Tibial artery (tissue), 4 donors: Measurements from ENCODE around the gene ROCK2.

ENCODE experiments used
- DNase-seq, 2 donors: peaks; one replicate each; pipeline ENCODE4 v3.0.0-alpha.2; 2019
- H3K27ac ChIP-seq, 2 donors: fragments of 200-600 bp; sonication (generic) in 1 of 2; 1 replicate in 1 of 2; 2 replicates in 1 of 2; pipeline ENCODE4 v1.5.1; 2018 to 2019; ENCODE audit warnings: mild to moderate bottlenecking in 1 of 2
- H3K27me3 ChIP-seq, 2 donors: fragments of 200-600 bp; sonication (generic) in 1 of 2; one replicate each; pipeline versions ENCODE4 v1.5.1 to v1.6.0; 2016 to 2019
- H3K36me3 ChIP-seq, 3 donors: fragments of 200-600 bp; sonication (generic) in 2 of 3; one replicate each; pipeline ENCODE4 v1.5.1; 2016 to 2019; ENCODE audit warnings: mild to moderate bottlenecking in 2 of 3
- H3K4me1 ChIP-seq, 4 donors: fragments of 200-600 bp; sonication (generic) in 2 of 4; 1 replicate in 3 of 4; 2 replicates in 1 of 4; pipeline ENCODE4 v1.5.1; 2016 to 2019
- H3K4me3 ChIP-seq, 2 donors: fragments of 200-600 bp; sonication (generic) in 1 of 2; 1 replicate in 1 of 2; 2 replicates in 1 of 2; pipeline ENCODE4 v1.5.1; 2018 to 2019; ENCODE audit warnings: mild to moderate bottlenecking in 2 of 2
- H3K9me3 ChIP-seq, 3 donors: fragments of 200-600 bp; sonication (generic) in 1 of 3; one replicate each; pipeline ENCODE4 v1.5.1; 2016 to 2019
- CTCF ChIP-seq, 2 experiments: fragments of 200-600 bp in 1 of 2; fragments of 450-650 bp in 1 of 2; IDR thresholded peaks; one replicate each; pipeline ENCODE4 v1.5.1; 2017 to 2019; ENCODE audit warnings: antibody characterized with exemption in 2 of 2, mild to moderate bottlenecking in 1 of 2, moderate library complexity in 1 of 2
- intact Hi-C: fragments of 100-400 bp; cut with DNase I; formaldehyde crosslinking; loops from one replicate; pipeline ENCODE4 v1.15.0; 2023; ENCODE audit warnings: low total_unique reads

Gene ROCK2

GRCh38 chr2:11279398-11279797 is 65.0 kb downstream of the ROCK2 start:
- H3K9me3 ChIP-seq = no peaks in the 10 kb centered on the region
- no peak for DNase-seq
- no peak overlapping the region for H3K4me3 ChIP-seq
- H3K36me3 ChIP-seq = peaks cover 8 to 15% (median 10%) of the 10 kb centered on the region in 3 donors
- no peaks in the 10 kb centered on the region for H3K27me3 ChIP-seq
- no peak overlapping the region for H3K27ac ChIP-seq
- peaks cover 0 to 15% (median 0%) of the 10 kb centered on the region in 4 donors for H3K4me1 ChIP-seq
- intact Hi-C loops = no loop called here
- TF ChIP-seq CTCF (IDR thresholded peaks at IDR 0.05) = no peak

- peaks cover 0 to 15% (median 0%) of the 10 kb centered on the region in 4 donors for H3K4me1 ChIP-seq
- no peak for DNase-seq
- H3K36me3 ChIP-seq = peaks cover 0 to 5% (median 0%) of the 10 kb centered on the region in 3 donors
- no peak overlapping the region for H3K4me3 ChIP-seq
- H3K27me3 ChIP-seq = no peaks in the 10 kb centered on the region
- intact Hi-C loops = no loop called here
- TF ChIP-seq CTCF (IDR thresholded peaks at IDR 0.05) = no peak
- no peak overlapping the region for H3K27ac ChIP-seq
- H3K9me3 ChIP-seq = no peaks in the 10 kb centered on the region
These were observed 66.2 kb downstream of the ROCK2 start for GRCh38 chr2:11278219-11278618.

GRCh38 chr2:11275910-11276309 is 68.5 kb downstream of the ROCK2 start:
- peaks cover 0 to 21% (median 0%) of the 10 kb centered on the region in 4 donors for H3K4me1 ChIP-seq
- no peak overlapping the region for H3K4me3 ChIP-seq
- no peak for TF ChIP-seq CTCF (IDR thresholded peaks at IDR 0.05)
- no peaks in the 10 kb centered on the region for H3K9me3 ChIP-seq
- peaks cover 0 to 5% (median 0%) of the 10 kb centered on the region in 3 donors for H3K36me3 ChIP-seq
- intact Hi-C loops = no loop called here
- H3K27me3 ChIP-seq = no peaks in the 10 kb centered on the region
- DNase-seq = no peak
- H3K27ac ChIP-seq = no peak overlapping the region

- DNase-seq = no peak
- Histone ChIP-seq H3K4me1 (peaks cover 0 to 6% (median 0%) of the 10 kb centered on the region in 4 donors), H3K27ac (no peak overlapping the region), H3K36me3 (no peaks in the 10 kb centered on the region), H3K9me3 (no peaks in the 10 kb centered on the region), H3K4me3 (no peak overlapping the region), H3K27me3 (no peaks in the 10 kb centered on the region)
- TF ChIP-seq CTCF (IDR thresholded peaks at IDR 0.05) = no peak
- intact Hi-C loops = no loop called here
These were observed 73.5 kb downstream of the ROCK2 start for GRCh38 chr2:11270891-11271290.

- Histone ChIP-seq H3K4me1 (peaks cover 0 to 10% (median 2%) of the 10 kb centered on the region in 4 donors), H3K27ac (no peak overlapping the region), H3K27me3 (no peaks in the 10 kb centered on the region), H3K4me3 (no peak overlapping the region), H3K36me3 (no peaks in the 10 kb centered on the region), H3K9me3 (no peaks in the 10 kb centered on the region)
- no peak for DNase-seq
- no peak for TF ChIP-seq CTCF (IDR thresholded peaks at IDR 0.05)
- intact Hi-C loops = no loop called here
These were observed 76.5 kb downstream of the ROCK2 start for GRCh38 chr2:11267931-11268330.

- Histone ChIP-seq H3K4me1 (peaks cover 0 to 12% (median 3%) of the 10 kb centered on the region in 4 donors), H3K27me3 (no peaks in the 10 kb centered on the region), H3K4me3 (no peak overlapping the region), H3K9me3 (no peaks in the 10 kb centered on the region), H3K27ac (no peak overlapping the region), H3K36me3 (no peaks in the 10 kb centered on the region)
- no peak for DNase-seq
- TF ChIP-seq CTCF (IDR thresholded peaks at IDR 0.05) = no peak
- intact Hi-C loops = no loop called here
These were observed 79.6 kb downstream of the ROCK2 start for GRCh38 chr2:11264818-11265217.
